NB4 (cell line): ENCODE data around the gene ADAT1.

Experiments used
- DNase-seq: peaks from one replicate; pipeline ENCODE4 v3.0.0; 2010; ENCODE audit warnings: low read depth
- H3K4me3 ChIP-seq: one replicate; pipeline ENCODE4 v1.5.1; 2011; ENCODE audit warnings: mild to moderate bottlenecking, low read depth, low read length, moderate library complexity
- MYC ChIP-seq: IDR thresholded peaks from 2 replicates; pipeline ENCODE4 v1.6.1; 2011; ENCODE audit warnings: low read depth, low read length
- POLR2A ChIP-seq: IDR thresholded peaks from 2 replicates; pipeline ENCODE4 v1.6.1; 2011; ENCODE audit warnings: mild to moderate bottlenecking; ENCODE audit not compliant: insufficient read length; ENCODE audit errors: extremely low read depth
- TF ChIP-seq, protein P1 (sequence below): IDR thresholded peaks from 2 replicates; pipeline ENCODE4 v1.6.1; 2011; ENCODE audit warnings: low read depth, low read length
- TF ChIP-seq, protein P2 (sequence below): IDR thresholded peaks from one replicate; pipeline ENCODE4 v1.5.1; 2012; ENCODE audit warnings: low read depth, low read length

The ADAT1 gene, protein sequence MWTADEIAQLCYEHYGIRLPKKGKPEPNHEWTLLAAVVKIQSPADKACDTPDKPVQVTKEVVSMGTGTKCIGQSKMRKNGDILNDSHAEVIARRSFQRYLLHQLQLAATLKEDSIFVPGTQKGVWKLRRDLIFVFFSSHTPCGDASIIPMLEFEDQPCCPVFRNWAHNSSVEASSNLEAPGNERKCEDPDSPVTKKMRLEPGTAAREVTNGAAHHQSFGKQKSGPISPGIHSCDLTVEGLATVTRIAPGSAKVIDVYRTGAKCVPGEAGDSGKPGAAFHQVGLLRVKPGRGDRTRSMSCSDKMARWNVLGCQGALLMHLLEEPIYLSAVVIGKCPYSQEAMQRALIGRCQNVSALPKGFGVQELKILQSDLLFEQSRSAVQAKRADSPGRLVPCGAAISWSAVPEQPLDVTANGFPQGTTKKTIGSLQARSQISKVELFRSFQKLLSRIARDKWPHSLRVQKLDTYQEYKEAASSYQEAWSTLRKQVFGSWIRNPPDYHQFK

DNA sequence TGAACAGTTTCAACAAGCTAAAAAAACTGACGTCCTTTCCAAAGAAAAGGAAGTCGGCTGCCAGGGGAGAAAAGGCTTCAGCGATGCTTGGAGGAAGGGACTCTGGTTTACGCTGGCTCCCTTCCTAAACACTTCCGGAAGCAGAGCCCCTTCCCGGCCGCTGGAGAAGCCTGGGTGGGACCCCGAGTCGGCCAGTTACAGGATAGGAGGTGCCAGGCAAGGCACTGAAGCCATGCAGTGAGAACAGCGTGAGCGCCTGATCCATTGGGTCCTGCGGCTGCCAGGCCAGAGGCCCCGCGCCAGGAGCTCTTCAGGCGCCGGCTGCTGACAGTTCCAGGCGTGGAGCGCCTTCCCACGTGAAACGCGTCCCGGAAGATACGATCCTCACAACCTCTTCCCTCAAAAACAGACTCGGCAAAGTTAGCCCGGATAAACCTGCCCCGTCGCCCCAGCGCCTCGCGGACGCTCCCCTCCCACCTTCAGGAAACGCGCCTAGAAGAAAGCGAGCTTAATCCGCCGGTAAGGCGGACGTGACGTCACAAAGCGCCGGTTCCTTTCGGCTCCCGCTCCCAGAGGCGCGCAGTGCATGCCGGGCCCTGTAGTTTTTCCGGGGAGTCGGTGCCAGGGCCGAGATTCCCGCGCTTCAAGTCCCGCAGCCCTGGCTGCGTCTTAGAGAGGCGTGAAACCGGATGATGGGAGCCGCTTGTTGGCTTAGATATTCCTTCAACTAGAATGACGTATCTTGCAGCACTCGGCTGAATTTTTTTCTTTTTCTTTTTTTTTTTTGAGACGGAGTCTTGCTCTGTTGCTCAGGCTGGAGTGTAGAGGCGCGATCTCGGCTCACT, at the start of gene ADAT1:
TSS of gene ADAT1 (minus strand) at position 521 of the 845 bp plus-strand sequence. CDS start 2,482 bp downstream, outside the sequence.
- peak; percentile 98 for DNase-seq
- TF ChIP-seq, protein P1, sequence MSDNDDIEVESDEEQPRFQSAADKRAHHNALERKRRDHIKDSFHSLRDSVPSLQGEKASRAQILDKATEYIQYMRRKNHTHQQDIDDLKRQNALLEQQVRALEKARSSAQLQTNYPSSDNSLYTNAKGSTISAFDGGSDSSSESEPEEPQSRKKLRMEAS = no peak; the same call in 1 of the 2 replicates
- TF ChIP-seq POLR2A (peak; percentile 68), MYC (0 out of 2 replicates have a peak, but pooled peaks have one; percentile 24)
- peak within 1 kb of the TSS; percentile 73 for H3K4me3 ChIP-seq

DNA sequence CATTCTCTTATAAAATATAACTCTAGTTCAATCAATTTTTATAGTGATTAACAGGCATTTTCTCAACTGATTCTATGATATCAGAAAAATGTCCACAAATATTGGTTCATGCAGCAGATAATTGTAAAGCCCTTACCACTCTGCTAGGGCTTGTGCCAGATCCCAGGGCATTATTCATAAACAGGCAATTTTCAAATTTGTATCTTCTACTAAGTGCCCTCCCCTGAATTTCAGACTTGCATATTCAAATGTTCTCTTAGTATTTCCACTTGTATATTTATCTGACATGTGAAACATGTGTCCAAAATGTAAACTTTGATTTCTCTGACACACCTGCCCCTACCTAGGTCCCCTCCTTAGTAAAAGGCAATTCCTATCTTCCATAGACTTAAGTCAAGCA, 44.4 kb upstream of the ADAT1 start:
- H3K4me3 ChIP-seq = no peak overlapping the region
- no peak for TF ChIP-seq MYC
- TF ChIP-seq POLR2A = no peak
- TF ChIP-seq, protein P1 = no peak
- TF ChIP-seq, protein P2, sequence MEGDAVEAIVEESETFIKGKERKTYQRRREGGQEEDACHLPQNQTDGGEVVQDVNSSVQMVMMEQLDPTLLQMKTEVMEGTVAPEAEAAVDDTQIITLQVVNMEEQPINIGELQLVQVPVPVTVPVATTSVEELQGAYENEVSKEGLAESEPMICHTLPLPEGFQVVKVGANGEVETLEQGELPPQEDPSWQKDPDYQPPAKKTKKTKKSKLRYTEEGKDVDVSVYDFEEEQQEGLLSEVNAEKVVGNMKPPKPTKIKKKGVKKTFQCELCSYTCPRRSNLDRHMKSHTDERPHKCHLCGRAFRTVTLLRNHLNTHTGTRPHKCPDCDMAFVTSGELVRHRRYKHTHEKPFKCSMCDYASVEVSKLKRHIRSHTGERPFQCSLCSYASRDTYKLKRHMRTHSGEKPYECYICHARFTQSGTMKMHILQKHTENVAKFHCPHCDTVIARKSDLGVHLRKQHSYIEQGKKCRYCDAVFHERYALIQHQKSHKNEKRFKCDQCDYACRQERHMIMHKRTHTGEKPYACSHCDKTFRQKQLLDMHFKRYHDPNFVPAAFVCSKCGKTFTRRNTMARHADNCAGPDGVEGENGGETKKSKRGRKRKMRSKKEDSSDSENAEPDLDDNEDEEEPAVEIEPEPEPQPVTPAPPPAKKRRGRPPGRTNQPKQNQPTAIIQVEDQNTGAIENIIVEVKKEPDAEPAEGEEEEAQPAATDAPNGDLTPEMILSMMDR = no peak
- DNase-seq = no peak

DNA sequence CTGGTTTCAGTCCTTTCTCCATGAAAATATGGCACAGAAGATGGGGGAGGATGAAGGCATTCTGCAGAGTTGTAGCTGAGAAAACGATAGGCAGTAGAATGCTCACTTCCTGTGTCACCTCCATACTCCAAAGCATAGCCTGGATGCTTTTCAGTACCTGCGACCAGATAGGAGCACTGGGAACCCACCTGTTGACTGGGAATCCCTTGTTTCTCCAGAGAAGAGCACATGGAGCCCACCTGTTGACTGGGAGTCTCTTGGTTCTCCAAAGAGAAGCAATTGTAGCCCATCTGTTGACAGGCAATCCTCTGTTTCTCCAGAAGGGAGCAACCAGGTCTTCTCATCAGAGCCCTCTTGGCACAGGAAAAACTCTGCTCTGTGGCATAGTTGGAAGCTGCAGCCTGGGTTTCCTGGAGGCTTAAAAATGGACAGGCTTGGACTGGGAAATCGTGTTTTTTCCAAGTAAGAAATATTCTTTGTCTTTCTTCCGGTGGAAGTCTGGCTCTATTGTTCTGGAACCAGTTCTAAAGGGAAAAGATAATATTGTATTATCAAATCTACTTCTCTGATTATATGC, 37.7 kb upstream of the ADAT1 start:
- DNase-seq = no peak
- H3K4me3 ChIP-seq = no peak overlapping the region
- TF ChIP-seq, protein P1 = no peak
- TF ChIP-seq, protein P2 = no peak
- TF ChIP-seq MYC (no peak), POLR2A (no peak)

DNA sequence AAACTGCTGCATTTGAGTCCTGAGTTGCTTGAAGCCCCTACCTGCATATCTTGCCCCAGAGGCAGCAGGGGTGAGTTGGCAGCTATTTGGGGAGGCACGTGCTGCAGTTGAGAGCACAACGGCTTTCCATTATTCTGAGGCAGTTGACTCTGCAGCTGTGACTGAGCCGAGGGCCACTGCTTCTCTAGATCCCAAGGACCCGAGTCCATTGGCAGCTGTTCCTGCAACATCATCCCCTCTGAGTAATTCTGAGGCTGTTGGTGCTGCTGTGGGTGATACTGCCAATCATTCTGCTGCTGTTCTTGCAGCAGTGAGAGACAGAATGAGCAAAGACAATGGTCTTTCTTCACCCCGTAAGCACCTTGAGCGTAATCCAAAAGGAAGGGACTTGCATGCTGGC, 37.2 kb upstream of the ADAT1 start:
- H3K4me3 ChIP-seq = no peak overlapping the region
- DNase-seq = no peak

DNA sequence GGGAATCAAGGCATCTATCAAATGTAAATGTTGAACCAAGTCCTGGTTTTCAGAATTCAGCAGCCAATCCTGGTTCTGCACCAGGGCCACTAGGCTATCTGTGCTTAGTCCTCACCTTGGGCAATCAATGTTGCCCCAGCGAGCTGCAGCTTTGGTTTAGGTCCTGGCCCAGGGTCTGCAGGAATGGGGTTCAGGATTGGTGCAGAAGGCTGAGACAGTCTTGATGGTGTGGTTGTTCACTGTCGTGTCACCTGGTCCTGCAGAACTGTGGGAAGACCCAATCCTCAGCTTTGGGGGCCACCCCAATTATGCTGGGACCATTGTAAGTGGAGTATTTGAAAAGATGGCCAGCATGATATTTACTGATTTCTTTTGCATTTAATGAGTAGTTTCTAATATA, 35.1 kb upstream of the ADAT1 start:
- DNase-seq = no peak
- no peak overlapping the region for H3K4me3 ChIP-seq
- TF ChIP-seq, protein P2 = no peak
- no peak for TF ChIP-seq POLR2A
- TF ChIP-seq, protein P1 = no peak
- no peak for TF ChIP-seq MYC

More for the DNA sequence above, 37.2 kb upstream of the ADAT1 start:
- TF ChIP-seq, protein P1 = no peak
- TF ChIP-seq, protein P2 = no peak
- no peak for TF ChIP-seq MYC
- no peak for TF ChIP-seq POLR2A
